GM12872 (cell line): ENCODE data around the gene SKOR1.
A peak's percentile ranks its signal among the peaks of the same experiment; 100 is the strongest.

ENCODE experiments used
- CTCF ChIP-seq: IDR thresholded peaks from 3 replicates; pipeline ENCODE4 v1.5.1; 2011; ENCODE audit warnings: low read depth, mild to moderate bottlenecking, low read length, moderate library complexity; ENCODE audit not compliant: insufficient read depth

Gene SKOR1

DNA sequence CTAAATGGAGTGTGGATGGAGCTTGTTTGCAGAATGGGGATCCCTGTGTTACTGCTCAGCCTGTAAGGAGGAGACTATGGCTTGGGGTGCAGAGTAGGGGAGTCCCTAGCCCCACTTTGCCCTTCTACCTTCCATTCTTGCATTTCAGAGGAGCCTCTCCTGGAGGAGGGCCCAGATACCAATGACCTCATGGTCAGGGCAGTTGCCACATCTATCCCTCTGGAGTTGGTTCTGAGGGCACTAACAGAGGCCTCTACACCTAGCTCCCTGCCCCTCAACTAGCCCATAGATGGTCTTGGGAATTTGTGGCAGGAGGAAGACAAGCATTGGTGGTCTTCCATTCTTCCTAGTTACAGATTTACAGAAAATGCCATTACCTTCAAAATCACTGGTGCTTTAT is 6.1 kb downstream of the SKOR1 start:
- TF ChIP-seq CTCF: no peak

GRCh38 chr15:67832031-67832551 is 6.8 kb downstream of the SKOR1 start:
- TF ChIP-seq CTCF: peak; percentile 56

DNA sequence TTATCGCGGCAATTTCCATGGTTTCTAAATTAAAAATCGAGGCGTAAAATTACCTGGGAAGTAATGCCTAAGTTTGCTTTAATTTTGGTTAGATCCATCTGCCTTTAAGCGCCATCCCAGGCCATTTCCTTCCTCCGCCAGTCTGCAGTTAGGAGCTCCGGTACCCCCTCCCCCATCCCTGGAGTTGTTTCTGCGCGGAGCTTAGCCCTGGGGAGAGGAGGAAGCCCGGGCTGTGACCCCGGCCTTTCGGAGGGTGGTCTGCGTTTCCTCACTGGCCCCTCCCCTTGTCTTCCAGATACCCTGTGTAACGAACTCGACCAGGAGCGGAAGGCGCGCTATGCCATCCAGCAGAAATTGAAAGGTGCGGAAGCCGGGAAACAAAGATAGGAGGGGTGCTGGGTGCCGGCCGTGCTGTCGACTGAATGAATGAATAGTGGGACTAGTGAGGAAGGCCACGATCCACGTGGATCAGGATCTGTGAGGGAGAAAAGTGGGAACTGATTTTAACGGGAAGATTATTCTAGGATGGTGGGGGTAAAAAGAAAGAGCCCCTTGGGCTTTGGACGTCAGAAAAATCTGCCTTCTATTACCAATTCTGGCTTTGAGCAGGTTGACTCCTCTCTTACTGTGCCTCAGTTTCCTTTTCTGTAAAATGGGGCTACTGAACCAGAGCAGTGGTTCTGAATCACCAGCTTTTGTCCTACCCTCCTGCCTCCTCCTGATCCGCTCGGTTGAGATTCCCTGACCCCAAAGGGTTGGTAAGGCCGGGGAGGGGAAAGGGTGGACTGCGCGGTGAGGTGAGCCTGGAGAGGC is 7.8 kb downstream of the SKOR1 start:
- TF ChIP-seq CTCF: no peak

GRCh38 chr15:67833710-67834511 is 8.6 kb downstream of the SKOR1 start:
- TF ChIP-seq CTCF: peak; percentile 60

DNA sequence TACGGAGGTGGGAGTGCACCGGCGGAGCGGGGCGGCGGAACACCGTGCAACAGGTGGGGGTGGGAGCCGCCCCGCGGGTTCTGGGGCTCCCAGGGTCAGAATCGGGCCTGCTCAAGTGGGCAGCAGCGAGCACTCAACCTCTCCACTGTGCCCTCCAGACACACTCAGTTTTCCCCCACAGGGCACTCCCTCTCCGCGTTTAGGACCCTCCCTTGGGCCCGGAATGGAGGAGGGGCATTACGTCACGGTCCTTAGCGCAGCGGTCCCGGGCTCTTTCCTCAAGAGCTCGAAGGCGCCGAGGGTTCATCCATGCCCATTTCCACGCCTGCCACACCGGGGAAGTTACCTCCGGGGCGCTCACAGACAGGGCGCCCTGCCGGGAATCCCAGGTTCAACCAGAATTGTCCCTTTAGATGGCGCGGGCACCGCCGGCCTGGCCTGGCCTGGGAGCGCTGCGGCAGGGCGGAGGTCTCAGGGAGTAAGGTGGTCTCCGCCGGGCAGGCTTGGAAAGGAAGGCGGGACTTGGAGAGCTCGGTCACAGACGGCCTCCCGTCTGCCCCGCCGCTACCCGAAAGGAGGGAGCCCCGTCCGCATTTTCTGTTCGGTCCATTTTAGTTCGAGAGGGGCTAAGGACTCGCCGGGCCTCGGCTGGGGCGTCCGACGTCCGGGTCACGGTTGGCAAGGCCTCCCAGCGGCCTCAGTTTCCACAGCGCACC is 9.4 kb downstream of the SKOR1 start:
- no peak for TF ChIP-seq CTCF

DNA sequence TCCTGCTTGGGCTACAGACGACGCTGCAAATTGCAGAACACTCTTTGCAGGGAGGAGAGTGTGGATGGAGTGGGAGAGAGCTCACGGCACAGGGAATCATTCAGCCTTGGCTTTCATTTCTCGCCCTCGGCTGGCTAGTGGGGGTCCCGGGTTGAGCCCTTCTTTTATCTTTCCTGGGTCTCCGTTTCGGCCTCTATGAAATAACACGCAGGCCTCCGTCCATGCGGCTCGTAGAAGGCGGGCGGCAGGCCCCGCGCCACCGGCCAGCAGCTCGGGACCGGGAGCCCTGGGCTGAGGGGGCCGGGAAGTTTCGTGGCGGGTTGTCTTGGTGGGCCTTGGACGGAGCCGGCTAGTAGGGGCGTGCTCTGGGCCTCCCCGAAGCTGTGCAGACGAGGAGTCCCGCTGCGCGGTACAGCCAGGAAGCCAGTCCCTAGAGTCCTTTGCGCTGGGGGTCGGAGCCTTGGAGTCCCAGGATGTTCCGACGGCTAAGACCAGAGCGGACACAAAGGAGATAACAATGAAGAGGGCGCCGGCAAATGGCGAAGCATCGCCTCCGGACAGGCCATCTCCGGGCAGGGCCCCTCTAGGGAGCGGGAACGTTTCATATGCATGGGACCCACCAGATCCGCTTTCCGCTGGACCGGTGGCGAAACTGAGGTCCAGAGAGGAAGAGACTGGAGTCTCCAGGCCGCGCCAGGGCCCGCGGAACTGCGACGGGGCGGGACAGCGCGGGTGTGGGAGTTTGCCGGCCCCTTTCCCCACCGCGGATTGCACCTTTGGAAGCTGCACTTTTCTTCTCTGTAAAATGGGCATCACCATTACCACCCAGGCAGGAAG is 10.2 kb downstream of the SKOR1 start:
- no peak for TF ChIP-seq CTCF
